Osteoblast (primary cell): Measurements from ENCODE around the gene ATRAID. TPM values are rescaled to one million over a fixed set of nuclear protein-coding genes. Genes with fewer than 3 reads are reported as not detected.
A peak's percentile ranks its signal among the peaks of the same experiment; 100 is the strongest.

Experiments
- DNase-seq: peaks from one replicate; pipeline ENCODE4 v3.0.0; 2011; ENCODE audit warnings: low spot score, mixed read lengths; ENCODE audit not compliant: insufficient read length; ENCODE audit errors: missing footprints
- H2AFZ ChIP-seq: 2 replicates; pipeline ENCODE4 v1.6.0; 2011; ENCODE audit warnings: mild to moderate bottlenecking, low read length
- H3K27ac ChIP-seq: 2 replicates; pipeline ENCODE4 v1.5.1; 2011; ENCODE audit warnings: mild to moderate bottlenecking, low read depth, low read length, moderate library complexity
- H3K27me3 ChIP-seq: 2 replicates; pipeline ENCODE4 v1.6.0; 2012; ENCODE audit warnings: mild to moderate bottlenecking, control low read depth, inconsistent platforms, low read length, moderate library complexity; ENCODE audit not compliant: insufficient read depth
- H3K36me3 ChIP-seq: 2 replicates; pipeline ENCODE4 v1.5.1; 2011; ENCODE audit warnings: mild to moderate bottlenecking, low read length, control low read depth, moderate library complexity; ENCODE audit not compliant: insufficient read depth
- H3K4me1 ChIP-seq: 2 replicates; pipeline ENCODE4 v1.5.1; 2011; ENCODE audit warnings: mild to moderate bottlenecking, low read length, control low read depth, moderate library complexity; ENCODE audit not compliant: insufficient read depth
- H3K4me2 ChIP-seq: 2 replicates; pipeline ENCODE4 v1.6.0; 2011; ENCODE audit warnings: mild to moderate bottlenecking, low read length; ENCODE audit not compliant: insufficient read depth
- H3K4me3 ChIP-seq: fragments of 200-600 bp; sonication (generic); 3 replicates; pipeline ENCODE4 v1.5.1; 2012; ENCODE audit warnings: mild to moderate bottlenecking, low read length, inconsistent platforms; ENCODE audit not compliant: insufficient read depth
- H3K79me2 ChIP-seq: 2 replicates; pipeline ENCODE4 v1.6.0; 2012; ENCODE audit warnings: mild to moderate bottlenecking, low read length, control low read depth, inconsistent platforms; ENCODE audit not compliant: insufficient read depth
- H3K9me3 ChIP-seq: 2 replicates; pipeline ENCODE4 v1.5.1; 2011; ENCODE audit warnings: low read depth, low read length, control low read depth
- H4K20me1 ChIP-seq: 2 replicates; pipeline ENCODE4 v1.6.0; 2012; ENCODE audit warnings: mild to moderate bottlenecking, low read length, control low read depth; ENCODE audit not compliant: insufficient read depth
- total RNA-seq: library from RNA; depleted of rRNA; stranded (reverse); fragments of >200 nt; gene quantifications from 2 replicates; pipeline ENCODE4 v1.2.3, GENCODE V29; 2012
- TF ChIP-seq, protein P1 (sequence below): IDR thresholded peaks from 2 replicates; pipeline ENCODE4 v1.5.1; 2011; ENCODE audit warnings: mild to moderate bottlenecking, low read depth, low read length, moderate library complexity; ENCODE audit errors: extremely low read depth

The ATRAID gene
- total RNA-seq, 1 donor: 198 TPM

DNA sequence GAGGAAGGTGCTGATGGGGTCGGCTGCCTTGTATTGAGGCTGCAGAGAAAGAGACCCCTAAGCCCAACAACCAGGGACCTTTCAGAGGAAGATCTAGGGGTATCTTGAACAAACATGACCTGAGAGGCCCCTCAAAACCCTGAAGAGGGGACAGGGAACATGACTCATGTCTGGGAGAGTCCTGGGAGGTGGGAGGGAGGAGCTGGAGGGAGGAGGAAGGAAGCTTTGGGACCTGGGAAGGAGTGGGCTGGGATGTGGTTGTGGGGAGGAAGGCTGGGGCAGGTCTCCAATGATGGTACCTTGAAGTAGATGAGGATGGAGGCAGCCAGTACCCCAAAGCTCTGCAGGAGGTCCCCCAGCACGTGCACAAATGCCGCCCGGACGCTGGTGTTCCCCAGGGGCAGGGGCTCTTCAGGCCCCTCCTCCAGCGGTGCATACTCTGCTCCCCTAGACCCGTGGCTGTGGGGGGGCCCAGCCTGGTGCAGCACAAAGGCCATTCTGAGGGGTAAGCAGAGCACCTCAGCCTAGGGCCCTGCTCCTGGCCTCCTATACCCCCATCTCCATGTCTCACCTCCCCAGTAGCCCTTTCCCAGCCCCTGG lies 45.1 kb downstream of the ATRAID start:
- TF ChIP-seq, protein P1, sequence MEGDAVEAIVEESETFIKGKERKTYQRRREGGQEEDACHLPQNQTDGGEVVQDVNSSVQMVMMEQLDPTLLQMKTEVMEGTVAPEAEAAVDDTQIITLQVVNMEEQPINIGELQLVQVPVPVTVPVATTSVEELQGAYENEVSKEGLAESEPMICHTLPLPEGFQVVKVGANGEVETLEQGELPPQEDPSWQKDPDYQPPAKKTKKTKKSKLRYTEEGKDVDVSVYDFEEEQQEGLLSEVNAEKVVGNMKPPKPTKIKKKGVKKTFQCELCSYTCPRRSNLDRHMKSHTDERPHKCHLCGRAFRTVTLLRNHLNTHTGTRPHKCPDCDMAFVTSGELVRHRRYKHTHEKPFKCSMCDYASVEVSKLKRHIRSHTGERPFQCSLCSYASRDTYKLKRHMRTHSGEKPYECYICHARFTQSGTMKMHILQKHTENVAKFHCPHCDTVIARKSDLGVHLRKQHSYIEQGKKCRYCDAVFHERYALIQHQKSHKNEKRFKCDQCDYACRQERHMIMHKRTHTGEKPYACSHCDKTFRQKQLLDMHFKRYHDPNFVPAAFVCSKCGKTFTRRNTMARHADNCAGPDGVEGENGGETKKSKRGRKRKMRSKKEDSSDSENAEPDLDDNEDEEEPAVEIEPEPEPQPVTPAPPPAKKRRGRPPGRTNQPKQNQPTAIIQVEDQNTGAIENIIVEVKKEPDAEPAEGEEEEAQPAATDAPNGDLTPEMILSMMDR: no peak
- peak; percentile 83 for DNase-seq
- H4K20me1 ChIP-seq: no peaks in the 10 kb centered on the region

DNA sequence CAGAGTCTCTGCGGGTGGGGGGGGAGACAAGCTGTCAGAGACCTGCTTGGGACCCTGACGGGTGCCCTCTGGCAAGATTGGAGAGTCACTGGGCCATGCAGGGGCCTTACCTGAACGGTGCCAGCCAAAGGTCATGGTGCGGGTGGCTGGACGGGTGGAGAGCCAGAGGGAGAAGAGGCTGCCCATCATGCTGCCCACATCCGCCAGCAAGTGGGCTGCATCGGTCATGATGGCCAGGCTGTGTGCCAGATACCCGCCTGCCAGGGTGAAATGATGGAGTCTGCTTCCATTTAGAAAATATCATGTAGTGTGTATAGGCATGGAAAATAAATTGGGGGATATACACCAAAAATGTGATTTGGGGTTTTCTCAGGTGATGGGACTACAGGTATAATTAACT lies 46.2 kb downstream of the ATRAID start:
- Histone ChIP-seq H3K9me3 (no peaks in the 10 kb centered on the region), H3K27me3 (peaks cover 37% of the 10 kb centered on the region), H3K79me2 (no peaks in the 10 kb centered on the region), H3K4me2 (no peak overlapping the region), H3K4me1 (peaks cover 18% of the 10 kb centered on the region), H3K27ac (no peak overlapping the region), H3K36me3 (no peaks in the 10 kb centered on the region), H4K20me1 (no peaks in the 10 kb centered on the region), H3K4me3 (no peak overlapping the region), H2AFZ (no peak overlapping the region)
- peak; percentile 62 for DNase-seq
- TF ChIP-seq, protein P1: no peak

More for the DNA sequence above, 45.1 kb downstream of the ATRAID start:
- Histone ChIP-seq H3K4me1 (peaks cover 18% of the 10 kb centered on the region), H3K4me3 (no peak overlapping the region), H3K4me2 (no peak overlapping the region), H3K36me3 (no peaks in the 10 kb centered on the region), H3K9me3 (no peaks in the 10 kb centered on the region), H3K27ac (no peak overlapping the region), H2AFZ (no peak overlapping the region), H3K27me3 (peaks cover 26% of the 10 kb centered on the region), H3K79me2 (no peaks in the 10 kb centered on the region)

DNA sequence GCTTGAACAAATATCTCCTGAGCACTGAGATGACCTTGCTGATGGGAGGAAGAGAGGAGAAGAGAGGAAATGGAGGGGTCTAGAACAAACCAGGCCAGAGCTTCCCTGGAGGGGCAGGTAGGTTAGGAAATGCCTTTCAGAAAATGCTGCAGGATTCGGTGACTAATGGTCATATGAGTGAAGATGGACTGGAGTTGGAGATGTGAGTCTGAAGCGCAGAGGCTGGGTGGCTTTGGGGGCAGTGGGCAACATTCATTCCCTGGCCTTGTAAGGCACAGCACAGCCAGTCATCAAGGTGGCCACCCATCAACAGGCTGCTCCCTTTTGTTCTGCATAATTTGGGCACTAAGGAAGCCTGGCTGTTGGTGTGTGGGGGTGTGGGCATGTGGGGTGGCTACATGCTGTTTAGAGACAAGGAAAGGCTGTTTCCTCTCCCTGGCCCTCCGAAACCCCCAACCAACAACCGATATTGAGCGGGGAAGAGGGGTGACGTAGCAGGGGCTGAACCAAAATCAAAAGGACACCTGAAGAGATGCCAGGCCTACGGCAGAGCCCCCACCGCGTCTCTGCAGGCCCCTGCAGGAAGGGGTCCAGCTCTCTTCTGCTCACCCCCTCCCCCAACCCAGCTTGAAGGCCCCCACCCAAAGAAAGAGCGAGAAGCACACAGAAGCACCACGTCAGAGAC lies 49.5 kb downstream of the ATRAID start:
- Histone ChIP-seq H3K79me2 (no peaks in the 10 kb centered on the region), H3K27me3 (peaks cover 70% of the 10 kb centered on the region), H3K9me3 (no peaks in the 10 kb centered on the region), H3K4me2 (no peak overlapping the region), H3K36me3 (no peaks in the 10 kb centered on the region), H3K4me3 (no peak overlapping the region), H4K20me1 (peaks cover 2% of the 10 kb centered on the region), H2AFZ (no peak overlapping the region), H3K27ac (no peak overlapping the region), H3K4me1 (peaks cover 1% of the 10 kb centered on the region)
- peak; percentile 70 for DNase-seq
- TF ChIP-seq, protein P1: no peak

DNA sequence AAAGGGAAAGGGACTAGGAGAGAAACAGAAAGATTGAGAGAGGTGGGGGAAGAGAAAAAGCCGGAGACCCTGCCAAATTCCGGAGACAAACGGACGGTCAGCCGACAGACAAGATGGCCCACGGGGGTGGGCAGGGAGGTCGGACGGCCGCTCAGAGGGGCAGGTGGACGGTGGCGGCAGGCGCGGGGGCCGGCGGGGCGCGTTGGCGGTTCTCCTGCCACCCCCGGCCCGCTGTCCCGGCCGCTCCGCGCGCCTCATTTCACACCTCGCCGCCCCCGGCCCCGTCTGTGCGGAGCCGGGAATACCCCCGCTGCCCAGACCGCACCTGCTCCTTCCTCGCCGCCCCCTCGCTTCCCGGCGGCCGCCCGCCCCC lies 50.1 kb downstream of the ATRAID start:
- Histone ChIP-seq H3K36me3 (no peaks in the 10 kb centered on the region), H3K27me3 (peaks cover 73% of the 10 kb centered on the region), H3K4me2 (no peak overlapping the region), H3K79me2 (no peaks in the 10 kb centered on the region), H3K4me3 (no peak overlapping the region), H3K4me1 (no peaks in the 10 kb centered on the region), H3K27ac (no peak overlapping the region), H4K20me1 (peaks cover 2% of the 10 kb centered on the region), H3K9me3 (no peaks in the 10 kb centered on the region), H2AFZ (no peak overlapping the region)
- peak; percentile 82 for DNase-seq
- TF ChIP-seq, protein P1: no peak
